T-cell (primary cell): ENCODE measurements around the gene LDLRAD4. TPM values are rescaled to one million over a fixed set of nuclear protein-coding genes. Genes with fewer than 3 reads are reported as not detected.

ENCODE experiments used
- ATAC-seq, 4 experiments: fragments of 200-7000 bp in 3 of 4; fragments of 150-1000 bp in 1 of 4; cut with Tn5 transposase; replicated peaks in 1 of 4; 1 replicate in 3 of 4; 2 replicates in 1 of 4; pipeline ENCODE4 v1.10.0; 2021; ENCODE audit warnings: moderate library complexity in 3 of 4, mild to moderate bottlenecking in 2 of 4, moderate number of reproducible peaks in 1 of 4
- CTCF ChIA-PET, 2 donors: fragments of 300-600 bp; sonication (Branson Sonifier 250); formaldehyde crosslinking; loops; one replicate each; lab custom pipeline; 2022; ENCODE audit warnings: antibody characterized with exemption in 2 of 2; lab: Charles Lee
- POLR2A ChIA-PET, 2 donors: fragments of 300-600 bp; sonication (Branson Sonifier 250); formaldehyde crosslinking; loops; one replicate each; lab custom pipeline; 2022; ENCODE audit warnings: antibody characterized with exemption in 2 of 2; lab: Charles Lee
- DNase-seq, 35 experiments: peaks; one replicate each; pipeline versions ENCODE4 v3.0.0 to v3.0.0-alpha.2; 2013 to 2023
- H3K27ac ChIP-seq: one replicate; pipeline ENCODE4 v1.5.1; 2013; ENCODE audit warnings: low read length
- H3K27me3 ChIP-seq, 2 experiments: replicated peaks in 1 of 2; 1 replicate in 1 of 2; 2 replicates in 1 of 2; pipeline versions ENCODE4 v1.6.1 to v1.7.0; 2013; ENCODE audit warnings: low read length in 1 of 2, mixed read lengths in 1 of 2; ENCODE audit not compliant: control insufficient read depth in 2 of 2, insufficient read depth in 2 of 2; ENCODE audit errors: extremely low read depth in 1 of 2
- H3K36me3 ChIP-seq, 2 donors: 1 replicate in 1 of 2; 2 replicates in 1 of 2; pipeline versions ENCODE4 v1.6.1 to v1.7.0; 2013; ENCODE audit warnings: low read length in 1 of 2; ENCODE audit not compliant: control insufficient read depth in 2 of 2, insufficient read depth in 1 of 2; ENCODE audit errors: extremely low read depth in 1 of 2
- H3K4me1 ChIP-seq, 2 experiments: 1 replicate in 1 of 2; 2 replicates in 1 of 2; pipeline versions ENCODE4 v1.6.1 to v1.7.0; 2013; ENCODE audit warnings: low read length in 2 of 2, mixed read lengths in 1 of 2; ENCODE audit not compliant: insufficient read depth in 2 of 2, control insufficient read depth in 1 of 2; ENCODE audit errors: extremely low read depth in 1 of 2
- H3K4me3 ChIP-seq, 2 donors: 1 replicate in 1 of 2; 2 replicates in 1 of 2; pipeline versions ENCODE4 v1.5.1 to v1.7.0; 2013; ENCODE audit warnings: mild to moderate bottlenecking in 2 of 2, low read length in 1 of 2, moderate library complexity in 1 of 2; ENCODE audit not compliant: control insufficient read depth in 1 of 2; ENCODE audit errors: extremely low read depth in 1 of 2
- H3K9me3 ChIP-seq: 2 replicates; pipeline ENCODE4 v1.7.0; 2013
- H3K27ac Mint-ChIP-seq, 2 donors: one replicate each; pipeline ENCODE4 v1.8.0; 2020 to 2021; ENCODE audit warnings: mild to moderate bottlenecking in 2 of 2, mixed read lengths in 2 of 2
- H3K27me3 Mint-ChIP-seq, 2 donors: one replicate each; pipeline ENCODE4 v1.8.0; 2021 to 2022; ENCODE audit warnings: mixed read lengths in 2 of 2
- H3K36me3 Mint-ChIP-seq: one replicate; pipeline ENCODE4 v1.8.0; 2021; ENCODE audit warnings: mixed read lengths
- H3K4me1 Mint-ChIP-seq, 3 donors: one replicate each; pipeline ENCODE4 v1.8.0; 2020 to 2022; ENCODE audit warnings: mixed read lengths in 3 of 3, mild to moderate bottlenecking in 1 of 3
- H3K4me3 Mint-ChIP-seq, 3 donors: one replicate each; pipeline ENCODE4 v1.8.0; 2020 to 2022; ENCODE audit warnings: mild to moderate bottlenecking in 3 of 3, mixed read lengths in 3 of 3, moderate library complexity in 3 of 3
- H3K9me3 Mint-ChIP-seq, 3 donors: one replicate each; pipeline ENCODE4 v1.8.0; 2020 to 2022; ENCODE audit warnings: mixed read lengths in 3 of 3
- WGBS: methylation state at CpG from one replicate; pipeline ENCODE4 v1.1.5; 2013; ENCODE audit warnings: missing lambda C conversion rate; ENCODE audit not compliant: insufficient coverage; 5-methylcytosine and 5-hydroxymethylcytosine counted together
- total RNA-seq, 35 experiments: library from RNA in 6 of 35; stranded (reverse) in 6 of 35; fragments of 120-200 nt in 1 of 35; gene quantifications; one replicate each; pipeline versions ENCODE4 v1.2.1 to v1.2.4 and lab custom pipeline; 2013 to 2026

The LDLRAD4 gene
- total RNA-seq, 5 donors from 2014 or later (not counting 1 experiment from before 2014, with no cell fraction given): 57.6 to 80.8 (median 72.4) TPM

DNA sequence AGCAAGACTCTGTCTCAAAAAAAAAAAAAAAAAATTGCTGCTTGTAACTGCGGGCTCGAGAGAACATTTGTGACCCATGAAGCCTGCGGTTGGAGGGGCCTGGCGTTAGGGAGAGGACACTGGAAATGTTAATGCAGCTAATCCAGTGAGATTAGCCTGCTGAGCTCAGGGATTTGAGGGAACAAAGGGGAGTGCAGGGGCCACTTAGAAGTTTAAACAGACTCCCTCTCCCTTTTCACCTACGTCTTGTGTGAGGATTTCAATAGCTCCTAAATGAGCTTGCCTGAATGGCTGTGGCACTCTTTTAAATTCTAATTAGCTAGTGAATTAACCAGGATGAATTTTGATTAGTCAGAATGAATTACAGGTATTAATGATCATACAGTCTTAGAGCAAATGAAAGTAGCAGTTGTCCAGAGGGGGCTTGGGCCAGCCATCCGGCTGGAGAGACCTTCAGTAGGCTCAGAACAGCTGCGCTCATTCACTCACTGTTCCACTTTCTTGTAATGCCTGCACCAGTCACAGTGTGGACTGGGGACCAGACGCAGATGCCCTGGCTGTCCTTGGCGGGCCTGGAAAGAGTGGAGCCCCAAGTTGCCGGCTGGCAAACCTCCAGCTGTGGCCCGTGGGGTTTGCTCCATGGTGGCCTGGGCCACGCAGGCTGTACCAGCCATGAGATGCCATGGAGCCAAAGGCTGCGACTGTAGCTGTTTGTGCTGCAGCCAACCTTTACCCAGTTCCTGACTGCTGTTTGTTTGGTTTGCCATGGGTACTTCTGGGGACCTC is 20.8 kb downstream of the LDLRAD4 start:
- Histone ChIP-seq H3K4me3 (no peak overlapping the region), H3K9me3 (no peaks in the 10 kb centered on the region), H3K36me3 (peaks cover 0 to 5% of the 10 kb centered on the region in 2 donors), H3K27ac (no peak overlapping the region), H3K27me3 (peaks cover 0 to 2% of the 10 kb centered on the region in 2 experiments), H3K4me1 (no peaks in the 10 kb centered on the region)
- ATAC-seq: no peak
- 95% methylated on average over 8 of the region's 13 CpGs for WGBS
- H3K4me3 Mint-ChIP-seq: no peak overlapping the region
- peak in 1 of 35 experiments; percentile 9 for DNase-seq
- no peaks in the 10 kb centered on the region for H3K27me3 Mint-ChIP-seq
- POLR2A ChIA-PET: no interaction called here
- no peaks in the 10 kb centered on the region for H3K4me1 Mint-ChIP-seq
- no peaks in the 10 kb centered on the region for H3K36me3 Mint-ChIP-seq
- peaks cover 0 to 5% (median 0%) of the 10 kb centered on the region in 3 donors for H3K9me3 Mint-ChIP-seq
- peak overlapping the region in 1 of 2 donors; percentile 64 for H3K27ac Mint-ChIP-seq
- CTCF ChIA-PET: interaction anchor here (0.6 to 0.7 kb wide), 2 partner anchors 10 to 134 kb away, joined by 3 to 4 read pairs; no protein-coding TSS in a partner anchor

DNA sequence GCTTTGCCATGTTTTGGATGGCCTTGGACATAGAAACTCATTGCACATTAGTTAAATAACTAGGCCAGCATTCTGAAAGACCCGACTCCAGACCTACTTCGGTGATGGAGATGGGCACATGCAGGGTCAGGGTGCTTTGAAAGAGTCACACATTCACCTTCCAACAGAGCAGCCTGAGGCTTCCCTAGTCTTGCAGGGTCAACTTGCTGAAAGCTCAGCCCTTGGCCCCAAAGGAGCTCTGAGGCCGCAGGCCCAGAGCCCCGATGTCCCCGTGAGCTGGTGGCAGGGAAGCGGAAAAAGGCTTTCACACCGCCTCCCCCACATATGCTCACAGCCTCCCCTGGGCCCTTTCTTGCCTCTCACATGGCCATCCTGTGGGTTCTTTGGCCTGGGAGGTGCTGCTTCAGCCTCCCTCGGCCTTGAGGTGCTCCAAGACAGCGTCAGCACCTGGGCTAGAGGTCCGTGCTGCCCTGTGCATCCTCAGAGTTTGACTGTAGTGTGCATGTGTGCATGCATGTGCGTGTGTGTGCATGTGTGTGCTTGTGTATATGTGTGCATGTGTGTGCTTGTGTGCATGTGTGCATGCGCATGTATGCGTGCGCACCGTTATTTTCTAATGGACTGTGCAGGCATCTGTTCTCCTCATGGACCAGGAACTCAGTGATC is 21.6 kb downstream of the LDLRAD4 start:
- H3K4me1 Mint-ChIP-seq: no peaks in the 10 kb centered on the region

DNA sequence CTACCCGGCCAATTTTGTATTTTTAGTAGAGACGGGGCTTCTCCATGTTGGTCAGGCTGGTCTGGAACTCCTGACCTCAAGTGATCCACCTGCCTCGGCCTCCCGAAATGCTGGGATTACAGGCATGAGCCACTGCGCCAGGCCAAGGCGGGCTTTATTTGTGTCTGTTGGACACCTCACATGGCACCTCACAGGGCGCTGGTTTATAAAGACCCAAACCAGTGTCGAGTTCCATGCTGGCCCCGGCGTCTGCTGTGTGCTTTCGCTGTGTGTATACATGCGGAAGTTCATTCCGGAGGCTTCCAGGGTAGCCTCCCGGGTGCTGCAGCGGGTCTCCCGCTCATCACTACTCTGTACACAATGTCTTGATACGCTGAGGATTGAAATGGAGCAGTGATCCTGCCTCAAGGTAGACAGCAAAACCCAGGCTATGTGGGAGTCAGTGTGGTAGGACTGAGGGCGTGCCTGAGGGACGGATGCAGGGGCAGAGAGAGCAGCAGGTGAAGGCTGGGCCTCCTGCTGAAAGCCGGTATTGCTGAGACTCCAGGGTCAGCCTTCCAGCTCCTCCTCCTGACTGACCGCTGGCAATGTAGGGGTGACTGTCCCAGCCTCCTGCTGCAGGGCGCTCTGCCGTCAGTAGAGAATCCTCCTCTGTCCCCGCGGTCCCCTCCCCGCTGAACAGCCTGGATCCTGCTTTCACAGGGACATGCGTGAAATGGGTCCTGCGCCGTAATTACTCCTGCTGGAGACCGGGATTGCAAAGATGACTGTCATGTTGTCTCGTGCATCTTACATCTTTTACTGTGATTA is 22.7 kb downstream of the LDLRAD4 start:
- ATAC-seq (no peak), DNase-seq (peak in 1 of 35 experiments; percentile 3)
- ChIA-PET POLR2A (no interaction called here), CTCF (no interaction called here)
- no peaks in the 10 kb centered on the region for H3K27me3 Mint-ChIP-seq
- no peak overlapping the region for H3K4me3 ChIP-seq
- no peaks in the 10 kb centered on the region for H3K27me3 ChIP-seq
- H3K36me3 ChIP-seq: peaks cover 0 to 5% of the 10 kb centered on the region in 2 donors
- no peak overlapping the region for H3K4me3 Mint-ChIP-seq
- H3K27ac ChIP-seq: no peak overlapping the region
- peaks cover 0 to 5% (median 0%) of the 10 kb centered on the region in 3 donors for H3K9me3 Mint-ChIP-seq
- 90% methylated on average over 29 of the region's 31 CpGs for WGBS
- peaks cover 0 to 4% (median 0%) of the 10 kb centered on the region in 3 donors for H3K4me1 Mint-ChIP-seq
- H3K9me3 ChIP-seq: no peaks in the 10 kb centered on the region
- no peak overlapping the region for H3K27ac Mint-ChIP-seq
- H3K36me3 Mint-ChIP-seq: no peaks in the 10 kb centered on the region
- no peaks in the 10 kb centered on the region for H3K4me1 ChIP-seq

More for the DNA sequence above, 21.6 kb downstream of the LDLRAD4 start:
- POLR2A ChIA-PET: no interaction called here
- no peak overlapping the region for H3K27ac Mint-ChIP-seq
- DNase-seq (peak in 1 of 35 experiments; percentile 8), ATAC-seq (no peak)
- no peak overlapping the region for H3K4me3 Mint-ChIP-seq
- CTCF ChIA-PET: interaction anchor here in 1 of 2 donors (0.6 kb wide), 1 partner anchor 11 kb away, joined by 3 read pairs; no protein-coding TSS in a partner anchor
- Histone ChIP-seq H3K27ac (no peak overlapping the region), H3K36me3 (peaks cover 0 to 5% of the 10 kb centered on the region in 2 donors), H3K9me3 (no peaks in the 10 kb centered on the region), H3K4me3 (no peak overlapping the region), H3K27me3 (no peaks in the 10 kb centered on the region), H3K4me1 (no peaks in the 10 kb centered on the region)
- no peaks in the 10 kb centered on the region for H3K27me3 Mint-ChIP-seq
- no peaks in the 10 kb centered on the region for H3K36me3 Mint-ChIP-seq
- WGBS: 94% methylated on average over 14 of the region's 15 CpGs
- peaks cover 0 to 5% (median 0%) of the 10 kb centered on the region in 3 donors for H3K9me3 Mint-ChIP-seq

DNA sequence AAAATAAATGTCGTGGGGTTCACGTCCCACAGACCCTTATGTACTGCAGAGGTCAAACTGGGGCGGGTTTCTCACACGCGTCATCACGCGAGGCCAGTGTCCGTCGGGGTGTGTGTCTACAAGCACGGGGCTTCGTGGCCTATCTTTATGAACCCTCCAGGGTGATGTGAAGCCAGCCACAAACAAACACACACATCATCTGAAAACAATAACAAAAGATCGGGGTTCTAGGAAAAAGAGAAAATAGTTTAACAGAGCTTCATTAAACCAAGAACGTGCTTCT is 23.3 kb downstream of the LDLRAD4 start:
- no peaks in the 10 kb centered on the region for H3K9me3 ChIP-seq
- Mint-ChIP-seq H3K27ac (no peak overlapping the region), H3K27me3 (no peaks in the 10 kb centered on the region), H3K4me1 (peaks cover 0 to 4% (median 0%) of the 10 kb centered on the region in 3 donors), H3K4me3 (no peak overlapping the region), H3K36me3 (no peaks in the 10 kb centered on the region), H3K9me3 (peaks cover 0 to 5% (median 0%) of the 10 kb centered on the region in 3 donors)
- H3K27ac ChIP-seq: no peak overlapping the region
- 84% methylated on average over 3 of the region's 13 CpGs for WGBS
- ATAC-seq (no peak), DNase-seq (peak in 1 of 35 experiments; percentile 3)
- no peaks in the 10 kb centered on the region for H3K27me3 ChIP-seq
- no peak overlapping the region for H3K4me3 ChIP-seq
- H3K4me1 ChIP-seq: no peaks in the 10 kb centered on the region
- peaks cover 0 to 5% of the 10 kb centered on the region in 2 donors for H3K36me3 ChIP-seq
- ChIA-PET POLR2A (no interaction called here), CTCF (no interaction called here)

DNA sequence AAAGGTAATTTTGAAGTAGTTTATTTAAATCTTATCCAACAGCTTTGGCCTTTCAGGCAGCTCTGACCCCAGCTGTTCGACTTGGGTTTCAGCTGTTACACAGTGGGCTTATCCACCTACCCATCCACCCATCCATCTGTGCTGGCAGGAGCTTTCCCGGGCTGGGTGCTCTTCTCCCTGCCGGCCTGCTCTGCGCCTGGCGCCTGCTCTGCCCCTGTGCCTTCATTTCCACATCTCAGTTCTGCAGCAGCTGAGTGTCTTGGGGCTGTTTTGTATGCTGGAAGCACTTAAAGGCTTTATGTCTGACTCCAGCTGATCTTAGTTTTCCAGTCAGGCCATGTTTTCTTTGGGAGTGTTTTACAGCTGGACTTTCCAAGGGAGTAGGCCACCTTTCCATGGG is 24.2 kb downstream of the LDLRAD4 start:
- DNase-seq: peak in 1 of 35 experiments; percentile 8
- H3K27ac ChIP-seq: no peak overlapping the region
- no peak overlapping the region for H3K4me3 Mint-ChIP-seq
- peaks cover 0 to 4% (median 0%) of the 10 kb centered on the region in 3 donors for H3K4me1 Mint-ChIP-seq
- peaks cover 0 to 3% of the 10 kb centered on the region in 2 experiments for H3K27me3 ChIP-seq
- no peaks in the 10 kb centered on the region for H3K4me1 ChIP-seq
- H3K27ac Mint-ChIP-seq: no peak overlapping the region
- no peak overlapping the region for H3K4me3 ChIP-seq
- POLR2A ChIA-PET: no interaction called here
- H3K36me3 ChIP-seq: peaks cover 0 to 5% of the 10 kb centered on the region in 2 donors
- CTCF ChIA-PET: no interaction called here
- no peak for ATAC-seq
- H3K9me3 ChIP-seq: no peaks in the 10 kb centered on the region
- 100% methylated on average over 5 of the region's 5 CpGs for WGBS
- H3K27me3 Mint-ChIP-seq: no peaks in the 10 kb centered on the region
- H3K36me3 Mint-ChIP-seq: no peaks in the 10 kb centered on the region
- peaks cover 0 to 5% (median 0%) of the 10 kb centered on the region in 3 donors for H3K9me3 Mint-ChIP-seq

DNA sequence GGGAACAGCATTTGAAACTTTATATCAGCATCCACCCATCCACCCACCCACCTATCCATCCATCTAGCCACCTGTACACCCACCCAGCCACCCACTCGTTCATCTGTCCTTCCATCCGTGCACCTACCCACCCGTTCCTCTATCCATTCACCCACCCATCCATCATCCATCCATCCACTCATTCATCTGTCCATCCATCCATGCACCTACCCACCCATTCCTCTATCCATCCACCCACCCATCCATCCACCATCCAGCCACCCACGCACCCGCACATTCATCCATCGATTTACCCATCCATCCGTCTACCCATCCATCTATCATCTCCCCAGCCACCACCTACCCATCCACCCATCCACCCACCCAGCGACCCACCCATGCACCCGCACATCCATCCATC is 24.8 kb downstream of the LDLRAD4 start:
- H3K36me3 ChIP-seq: peaks cover 0 to 5% of the 10 kb centered on the region in 2 donors
- ChIA-PET POLR2A (no interaction called here), CTCF (no interaction called here)
- H3K27ac Mint-ChIP-seq: no peak overlapping the region
- peaks cover 0 to 3% of the 10 kb centered on the region in 2 experiments for H3K27me3 ChIP-seq
- H3K36me3 Mint-ChIP-seq: no peaks in the 10 kb centered on the region
- H3K27ac ChIP-seq: no peak overlapping the region
- DNase-seq (peak in 1 of 35 experiments; percentile 3), ATAC-seq (no peak)
- peaks cover 0 to 4% (median 0%) of the 10 kb centered on the region in 3 donors for H3K4me1 Mint-ChIP-seq
- no peak overlapping the region for H3K4me3 Mint-ChIP-seq
- H3K9me3 ChIP-seq: no peaks in the 10 kb centered on the region
- H3K9me3 Mint-ChIP-seq: peaks cover 0 to 5% (median 0%) of the 10 kb centered on the region in 3 donors
- no peak overlapping the region for H3K4me3 ChIP-seq
- 80% methylated on average over 9 of the region's 9 CpGs for whole genome bisulfite sequencing
- H3K4me1 ChIP-seq: no peaks in the 10 kb centered on the region
- no peaks in the 10 kb centered on the region for H3K27me3 Mint-ChIP-seq
